Neural progenitor cell (in vitro differentiated cells): ENCODE measurements around the gene SRPK1.

Experiments used
- CTCF ChIP-seq: fragments of 200-600 bp; sonication (generic); IDR thresholded peaks from 2 replicates; pipeline ENCODE4 v1.5.1; 2017; ENCODE audit warnings: antibody characterized with exemption, mild to moderate bottlenecking
- EZH2 ChIP-seq: fragments of 200-600 bp; sonication (generic); IDR thresholded peaks from 2 replicates; pipeline ENCODE4 v1.6.1; 2017; ENCODE audit warnings: antibody characterized with exemption, mild to moderate bottlenecking, moderate library complexity
- EZH2phosphoT487 ChIP-seq: fragments of 200-600 bp; sonication (generic); IDR thresholded peaks from 2 replicates; pipeline ENCODE4 v1.6.1; 2017; ENCODE audit warnings: antibody characterized with exemption

GRCh38 chr6:35943390-35943789, 22.5 kb upstream of the SRPK1 start:
- TF ChIP-seq CTCF: no peak
- TF ChIP-seq EZH2: no peak
- TF ChIP-seq EZH2phosphoT487: no peak
